NT2/D1 (cell line): ENCODE results near the gene ZNF778.

Source experiments
- DNase-seq: peaks from one replicate; pipeline ENCODE4 v3.0.0-alpha.2; 2011; ENCODE audit warnings: low read depth, low spot score
- H3K27me3 ChIP-seq: 2 replicates; pipeline ENCODE4 v1.6.0; 2011; ENCODE audit warnings: mild to moderate bottlenecking; ENCODE audit not compliant: insufficient read length, insufficient read depth
- H3K36me3 ChIP-seq: 2 replicates; pipeline ENCODE4 v1.6.1; 2011; ENCODE audit warnings: mild to moderate bottlenecking, low read length, mixed read lengths; ENCODE audit not compliant: insufficient read depth, insufficient read length
- H3K4me1 ChIP-seq: 2 replicates; pipeline ENCODE4 v1.5.1; 2011; ENCODE audit not compliant: insufficient read depth, insufficient read length
- H3K4me3 ChIP-seq: 2 replicates; pipeline ENCODE4 v1.5.1; 2011; ENCODE audit warnings: low read depth; ENCODE audit not compliant: insufficient read length
- H3K9ac ChIP-seq: 2 replicates; pipeline ENCODE4 v1.6.0; 2011; ENCODE audit warnings: low read depth; ENCODE audit not compliant: insufficient read length
- H3K9me3 ChIP-seq: 2 replicates; pipeline ENCODE4 v1.5.1; 2011; ENCODE audit warnings: mild to moderate bottlenecking, low read length; ENCODE audit not compliant: insufficient read depth
- SUZ12 ChIP-seq: IDR thresholded peaks from 2 replicates; pipeline ENCODE4 v1.6.1; 2011; ENCODE audit not compliant: insufficient read length, insufficient read depth; ENCODE audit errors: extremely low read depth
- YY1 ChIP-seq: IDR thresholded peaks from 2 replicates; pipeline ENCODE4 v1.6.1; 2011; ENCODE audit not compliant: insufficient read length, insufficient read depth
- ZNF274 ChIP-seq: IDR thresholded peaks from 2 replicates; pipeline ENCODE4 v1.6.1; 2011; ENCODE audit warnings: mild to moderate bottlenecking, low read depth, low read length

The ZNF778 gene

DNA sequence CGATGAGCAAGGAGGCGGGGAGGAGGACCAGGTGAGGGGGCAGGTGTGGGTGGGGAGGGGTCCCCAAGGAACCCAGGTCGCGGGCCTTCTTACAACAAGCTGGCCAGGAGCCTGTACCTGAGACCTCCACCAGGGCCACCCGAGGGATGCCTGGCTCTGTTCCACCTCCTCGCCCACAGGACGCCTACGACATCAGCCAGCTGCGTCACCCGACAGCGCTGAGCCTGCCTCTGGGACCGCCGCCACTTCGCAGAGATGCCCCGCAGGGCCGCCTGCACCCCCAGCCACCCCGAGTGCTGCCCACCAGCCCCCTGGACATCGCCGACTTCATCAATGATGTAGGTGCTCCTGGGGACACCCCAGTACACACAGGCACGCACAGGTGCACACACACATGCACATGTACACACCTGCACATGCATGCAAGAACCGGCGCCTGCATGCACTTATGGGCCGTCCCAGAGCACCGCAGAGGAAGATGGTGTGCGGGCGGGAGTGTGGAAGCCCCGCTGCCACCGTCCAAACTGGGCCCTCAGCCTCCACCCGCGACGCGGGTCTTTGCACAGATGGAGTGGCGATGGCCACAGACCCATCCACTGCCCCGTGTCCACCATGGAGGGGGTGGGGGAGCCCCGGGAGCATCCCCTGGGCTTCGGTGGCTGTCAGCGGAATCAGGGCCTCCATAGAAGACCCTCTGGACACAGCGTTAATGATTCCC, 23.8 kb upstream of the ZNF778 start:
- no peak for TF ChIP-seq YY1
- no peak for TF ChIP-seq ZNF274
- no peak for TF ChIP-seq SUZ12
- Histone ChIP-seq H3K4me1 (peaks cover 22% of the 10 kb centered on the region), H3K4me3 (no peak overlapping the region), H3K9me3 (peaks cover 10% of the 10 kb centered on the region; the same call in 1 of the 2 replicates), H3K27me3 (peaks cover 20% of the 10 kb centered on the region), H3K9ac (peak overlapping the region; percentile 56), H3K36me3 (no peaks in the 10 kb centered on the region)
- DNase-seq = no peak

DNA sequence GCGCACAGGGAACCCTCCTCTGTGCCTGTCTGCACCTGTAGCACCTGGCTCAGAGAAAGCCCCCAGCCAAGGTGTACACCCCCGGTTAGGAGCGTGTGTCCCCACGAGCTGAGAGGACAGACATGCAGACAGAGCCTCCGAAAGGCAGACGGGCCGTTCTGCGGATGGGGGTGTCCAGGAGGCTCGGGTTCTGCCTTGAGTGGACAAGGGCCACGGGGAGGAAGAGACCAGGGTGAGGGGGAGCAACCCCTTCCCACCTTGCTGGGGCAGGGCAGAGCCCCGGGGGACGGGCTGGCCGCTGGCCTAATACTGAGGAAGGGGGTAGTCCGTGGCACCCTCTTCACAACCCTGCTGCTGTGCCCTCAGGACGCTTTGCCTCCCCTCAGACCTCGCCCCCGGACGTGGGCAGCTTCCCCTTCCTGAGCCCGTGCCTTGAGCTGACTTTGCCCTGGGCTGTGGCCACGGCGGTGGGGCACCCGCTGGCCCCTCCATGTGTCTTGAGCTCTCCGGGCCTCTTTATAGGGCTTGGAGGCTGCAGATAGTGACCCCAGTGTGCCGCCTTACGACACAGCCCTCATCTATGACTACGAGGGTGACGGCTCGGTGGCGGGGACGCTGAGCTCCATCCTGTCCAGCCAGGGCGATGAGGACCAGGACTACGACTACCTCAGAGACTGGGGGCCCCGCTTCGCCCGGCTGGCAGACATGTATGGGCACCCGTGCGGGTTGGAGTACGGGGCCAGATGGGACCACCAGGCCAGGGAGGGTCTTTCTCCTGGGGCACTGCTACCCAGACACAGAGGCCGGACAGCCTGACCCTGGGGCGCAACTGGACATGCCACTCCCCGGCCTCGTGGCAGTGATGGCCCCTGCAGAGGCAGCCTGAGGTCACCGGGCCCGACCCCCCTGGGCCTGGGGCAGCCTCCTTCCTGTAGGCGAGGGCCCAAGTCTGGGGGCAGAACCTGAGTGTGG, 22.9 kb upstream of the ZNF778 start:
- H3K9ac ChIP-seq = peak overlapping the region; percentile 21
- H3K4me3 ChIP-seq = no peak overlapping the region
- H3K9me3 ChIP-seq = peaks cover 10% of the 10 kb centered on the region; the same call in 1 of the 2 replicates
- peaks cover 25% of the 10 kb centered on the region for H3K27me3 ChIP-seq
- no peak for DNase-seq
- TF ChIP-seq YY1 (no peak), SUZ12 (no peak), ZNF274 (no peak)
- H3K36me3 ChIP-seq = no peaks in the 10 kb centered on the region
- peaks cover 24% of the 10 kb centered on the region for H3K4me1 ChIP-seq

GRCh38 chr16:89195521-89196171, 21.9 kb upstream of the ZNF778 start:
- H3K4me3 ChIP-seq = no peak overlapping the region
- no peak overlapping the region for H3K9ac ChIP-seq
- no peak for TF ChIP-seq ZNF274
- no peak for TF ChIP-seq YY1
- TF ChIP-seq SUZ12 = no peak
- H3K9me3 ChIP-seq = peaks cover 7% of the 10 kb centered on the region; the same call in 1 of the 2 replicates
- H3K4me1 ChIP-seq = peaks cover 32% of the 10 kb centered on the region
- no peak for DNase-seq
- peaks cover 29% of the 10 kb centered on the region for H3K27me3 ChIP-seq
- H3K36me3 ChIP-seq = no peaks in the 10 kb centered on the region

- H3K36me3 ChIP-seq = no peaks in the 10 kb centered on the region
- no peak overlapping the region for H3K9ac ChIP-seq
- no peak for DNase-seq
- no peaks in the 10 kb centered on the region for H3K9me3 ChIP-seq
- no peak overlapping the region for H3K4me3 ChIP-seq
- peaks cover 29% of the 10 kb centered on the region for H3K4me1 ChIP-seq
- peaks cover 25% of the 10 kb centered on the region for H3K27me3 ChIP-seq
- TF ChIP-seq ZNF274 = no peak
- TF ChIP-seq YY1 = no peak
- TF ChIP-seq SUZ12 = no peak
Observed at GRCh38 chr16:89197033-89197632, 20.4 kb upstream of the ZNF778 start.

DNA sequence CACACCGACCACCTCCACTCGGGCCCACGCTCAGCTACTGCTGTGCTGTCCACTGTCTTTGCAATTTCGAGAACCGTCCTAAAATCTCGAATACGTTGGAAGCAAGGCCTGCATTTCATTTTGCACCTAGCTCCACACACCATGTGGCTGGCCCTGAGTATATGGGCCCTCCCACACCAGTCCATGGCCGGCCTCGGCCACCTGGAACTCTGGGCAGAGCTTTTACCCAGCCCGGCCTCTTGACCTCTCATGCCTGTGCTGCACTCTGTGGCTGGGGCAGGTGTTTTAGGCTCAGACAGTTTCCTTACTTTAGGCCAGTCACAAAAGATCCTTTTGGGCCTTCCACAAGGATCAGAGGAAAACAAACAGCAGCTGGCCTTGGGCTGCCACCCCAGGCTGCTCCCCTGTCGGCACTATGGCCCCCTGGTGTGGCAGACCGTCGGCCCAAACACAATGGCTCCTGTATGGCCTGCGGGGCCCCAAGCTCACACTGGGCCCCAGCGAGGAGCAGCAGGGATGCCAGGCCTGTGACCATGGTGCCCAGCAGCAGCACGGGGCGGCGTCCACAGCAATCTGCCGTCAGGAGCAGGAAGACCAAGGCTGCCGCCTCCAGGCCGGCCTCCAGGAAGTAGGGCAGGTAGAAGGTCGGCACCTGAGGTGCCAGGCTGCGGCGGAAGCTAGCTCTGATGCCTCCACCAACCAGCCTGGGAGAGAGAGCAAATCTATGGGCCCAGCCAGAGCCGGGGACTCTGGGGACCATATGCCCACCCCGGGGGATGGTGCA, 19.7 kb upstream of the ZNF778 start:
- no peak for TF ChIP-seq ZNF274
- TF ChIP-seq SUZ12 = no peak
- TF ChIP-seq YY1 = no peak
- Histone ChIP-seq H3K9ac (no peak overlapping the region), H3K36me3 (no peaks in the 10 kb centered on the region), H3K9me3 (no peaks in the 10 kb centered on the region; the same call in 1 of the 2 replicates), H3K4me3 (no peak overlapping the region), H3K27me3 (peaks cover 31% of the 10 kb centered on the region), H3K4me1 (peaks cover 29% of the 10 kb centered on the region)
- no peak for DNase-seq
